ENCODE measurements around the gene ACTL7A. TPM values are rescaled to one million over a fixed set of nuclear protein-coding genes. Genes with fewer than 3 reads are reported as not detected.

Gene ACTL7A
- total and polyA plus RNA-seq, 4 donors: not detected

DNA sequence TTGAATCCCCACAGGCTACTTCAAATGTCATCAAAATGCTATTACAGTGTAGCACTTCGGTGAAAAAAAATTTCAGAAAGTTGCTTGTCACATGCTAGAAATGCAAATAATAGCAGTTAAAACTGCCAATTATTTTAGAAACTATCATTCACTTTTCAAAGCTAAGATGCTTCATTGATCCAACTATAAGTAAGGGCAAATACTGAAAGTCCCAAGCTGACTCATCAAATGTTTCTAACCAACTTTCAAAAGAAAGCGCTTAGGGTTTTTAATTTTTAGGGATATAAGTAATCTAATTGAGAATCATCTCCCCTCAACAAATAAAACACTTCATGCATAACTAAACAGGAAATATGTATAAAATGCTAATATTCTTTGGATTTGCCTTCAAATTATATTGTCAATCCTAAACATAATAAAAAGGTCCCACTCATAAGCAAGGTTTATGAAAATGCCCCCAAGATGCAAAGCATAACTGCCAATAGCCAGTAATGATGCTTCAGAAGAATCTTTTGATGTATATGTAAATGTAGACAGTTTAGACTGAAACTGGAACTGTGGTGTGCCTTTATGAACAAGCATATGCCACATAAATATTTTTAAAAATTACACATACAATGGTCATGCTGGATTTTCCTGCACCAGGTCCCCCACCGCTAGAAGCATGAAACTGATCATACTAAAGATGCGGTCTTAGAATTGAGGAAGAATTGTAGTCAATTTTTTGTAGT, 12.2 kb downstream of the ACTL7A start:
- Histone ChIP-seq H3K9me3 (ENCODE audit: control insufficient read depth in 4 of 4, insufficient read depth in 3 of 4, low read length in 3 of 4) (no peaks in the 10 kb centered on the region), H3K4me3 (no peak overlapping the region), H3K4me1 (ENCODE audit: control insufficient read depth in 5 of 5, insufficient read depth in 5 of 5, low read length in 5 of 5) (peaks cover 0 to 1% (median 0%) of the 10 kb centered on the region in 5 donors), H3K9ac (ENCODE audit: insufficient read depth in 1 of 2, low read length in 2 of 2) (no peak overlapping the region), H3K27ac (ENCODE audit: low read depth in 1 of 2, low read length in 1 of 2) (no peak overlapping the region), H3K36me3 (ENCODE audit: control insufficient read depth in 4 of 4, insufficient read depth in 4 of 4, low read length in 4 of 4) (peaks cover 24 to 62% (median 45%) of the 10 kb centered on the region in 4 donors), H3K27me3 (ENCODE audit: control insufficient read depth in 3 of 3, insufficient read depth in 3 of 3, low read length in 2 of 3) (no peaks in the 10 kb centered on the region)
- WGBS, 2 donors: 96 to 98% methylated on average over 4 of the region's 4 CpGs
- no peak for TF ChIP-seq CTCF (IDR thresholded peaks at IDR 0.05; ENCODE audit: control extremely low read depth, extremely low read depth)
- ATAC-seq (ENCODE audit: insufficient read depth, low FRiP score) (no peak), DNase-seq (no peak)

DNA sequence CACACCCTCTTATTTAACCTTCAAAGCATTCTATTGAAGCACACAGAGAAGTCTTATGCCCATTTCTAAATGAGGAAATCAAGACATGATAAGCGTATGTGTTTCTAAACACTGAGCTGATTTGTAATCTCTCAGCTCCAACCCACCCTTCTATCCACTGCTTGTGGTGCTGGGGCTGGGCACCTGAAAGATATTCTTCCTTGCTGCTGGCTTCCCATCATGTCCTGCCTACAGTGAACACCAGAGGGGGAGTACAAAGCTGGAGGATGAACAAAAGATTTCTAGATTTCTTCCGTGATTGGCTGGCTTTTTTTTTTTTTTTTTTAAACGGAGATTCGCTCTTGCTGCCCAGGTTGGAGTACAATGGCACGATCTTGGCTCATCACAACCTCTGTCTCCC, 14.4 kb downstream of the ACTL7A start:
- Histone ChIP-seq H3K9me3 (ENCODE audit: control insufficient read depth in 4 of 4, insufficient read depth in 3 of 4, low read length in 3 of 4) (no peaks in the 10 kb centered on the region), H3K27ac (ENCODE audit: low read depth in 1 of 2, low read length in 1 of 2) (no peak overlapping the region), H3K36me3 (ENCODE audit: control insufficient read depth in 4 of 4, insufficient read depth in 4 of 4, low read length in 4 of 4) (peaks cover 28 to 58% (median 52%) of the 10 kb centered on the region in 4 donors), H3K4me3 (no peak overlapping the region), H3K27me3 (ENCODE audit: control insufficient read depth in 3 of 3, insufficient read depth in 3 of 3, low read length in 2 of 3) (no peaks in the 10 kb centered on the region), H3K4me1 (ENCODE audit: control insufficient read depth in 5 of 5, insufficient read depth in 5 of 5, low read length in 5 of 5) (peaks cover 0 to 1% (median 0%) of the 10 kb centered on the region in 5 donors), H3K9ac (ENCODE audit: insufficient read depth in 1 of 2, low read length in 2 of 2) (no peak overlapping the region)
- no peak for ATAC-seq (ENCODE audit: insufficient read depth, low FRiP score)
- DNase-seq: no peak
- WGBS, 2 donors: 92 to 96% methylated on average over 5 of the region's 5 CpGs
- TF ChIP-seq CTCF (IDR thresholded peaks at IDR 0.05; ENCODE audit: control extremely low read depth, extremely low read depth): no peak

- 92 to 98% methylated on average over 2 of the region's 2 CpGs for WGBS, 2 donors
- Histone ChIP-seq H3K9me3 (ENCODE audit: control insufficient read depth in 4 of 4, insufficient read depth in 3 of 4, low read length in 3 of 4) (no peaks in the 10 kb centered on the region), H3K4me3 (no peak overlapping the region), H3K36me3 (ENCODE audit: control insufficient read depth in 4 of 4, insufficient read depth in 4 of 4, low read length in 4 of 4) (peaks cover 30 to 60% (median 48%) of the 10 kb centered on the region in 4 donors), H3K27me3 (ENCODE audit: control insufficient read depth in 3 of 3, insufficient read depth in 3 of 3, low read length in 2 of 3) (no peaks in the 10 kb centered on the region), H3K4me1 (ENCODE audit: control insufficient read depth in 5 of 5, insufficient read depth in 5 of 5, low read length in 5 of 5) (peaks cover 0 to 1% (median 0%) of the 10 kb centered on the region in 5 donors), H3K27ac (ENCODE audit: low read depth in 1 of 2, low read length in 1 of 2) (no peak overlapping the region), H3K9ac (ENCODE audit: insufficient read depth in 1 of 2, low read length in 2 of 2) (no peak overlapping the region)
- no peak for DNase-seq
- TF ChIP-seq CTCF (IDR thresholded peaks at IDR 0.05; ENCODE audit: control extremely low read depth, extremely low read depth): no peak
- no peak for ATAC-seq (ENCODE audit: insufficient read depth, low FRiP score)
Measured at GRCh38 chr9:108877524-108877923, 15.5 kb downstream of the ACTL7A start.
